AG10803 (cell line): ENCODE results near the gene STAB1.

ENCODE experiments used
- DNase-seq: peaks from one replicate; pipeline ENCODE4 v3.0.0; 2010; ENCODE audit warnings: low read depth
- H3K4me3 ChIP-seq: 2 replicates; pipeline ENCODE4 v1.5.1; 2011; ENCODE audit warnings: mild to moderate bottlenecking, low read length, control low read depth
- CTCF ChIP-seq: conservative IDR thresholded peaks from 2 replicates; pipeline ENCODE4 v1.5.1; 2011; ENCODE audit warnings: mild to moderate bottlenecking, low read length, control low read depth, inconsistent platforms

Gene STAB1

GRCh38 chr3:52519445-52520140, 24.5 kb downstream of the STAB1 start:
- no peak for DNase-seq
- no peak for TF ChIP-seq CTCF
- no peak overlapping the region for H3K4me3 ChIP-seq

- no peak overlapping the region for H3K4me3 ChIP-seq
- TF ChIP-seq CTCF = no peak
- DNase-seq = no peak
Measured at GRCh38 chr3:52520141-52520667, 25.1 kb downstream of the STAB1 start.

- no peak for TF ChIP-seq CTCF
- no peak overlapping the region for H3K4me3 ChIP-seq
- DNase-seq = no peak
Measured at GRCh38 chr3:52520716-52521487, 25.8 kb downstream of the STAB1 start.

GRCh38 chr3:52521488-52521824, 26.3 kb downstream of the STAB1 start:
- TF ChIP-seq CTCF = no peak
- DNase-seq = no peak
- H3K4me3 ChIP-seq = no peak overlapping the region

GRCh38 chr3:52521881-52522650, 26.9 kb downstream of the STAB1 start:
- no peak for DNase-seq
- TF ChIP-seq CTCF = no peak
- no peak overlapping the region for H3K4me3 ChIP-seq

- no peak for DNase-seq
- no peak overlapping the region for H3K4me3 ChIP-seq
- no peak for TF ChIP-seq CTCF
Measured at GRCh38 chr3:52522651-52523251, 27.6 kb downstream of the STAB1 start.
